HG02885 (cell line): Measurements from ENCODE around the gene LYZL2.
"Not testable (repeated sequence)": the region's sequence is repeated elsewhere in the genome, so short reads cannot be mapped to it uniquely, and the experiment has no call there.

Experiments
- ATAC-seq: cut with Tn5 transposase; IDR thresholded peaks from one replicate; pipeline ENCODE4 v1.9.1; 2021; ENCODE audit warnings: mild to moderate bottlenecking; ENCODE audit not compliant: unreplicated experiment, poor library complexity

Gene LYZL2

GRCh38 chr10:30629653-30630052 lies at the start of gene LYZL2:
Gene LYZL2, minus strand, starts transcription at chr10:30629753. Its CDS starts 2,838 bp downstream, at chr10:30626915.
- no peak for ATAC-seq

GRCh38 chr10:30677616-30678015 lies 48.1 kb upstream of the LYZL2 start:
- peak; percentile 57 for ATAC-seq

- not testable (repeated sequence) for ATAC-seq
Measured at GRCh38 chr10:30677146-30677545, 47.6 kb upstream of the LYZL2 start.

- ATAC-seq: no peak
Measured at GRCh38 chr10:30675791-30676718, 46.5 kb upstream of the LYZL2 start.

- no peak for ATAC-seq
Measured at GRCh38 chr10:30674796-30675195, 45.2 kb upstream of the LYZL2 start.

GRCh38 chr10:30673262-30673661 lies 43.7 kb upstream of the LYZL2 start:
- not testable (repeated sequence) for ATAC-seq

GRCh38 chr10:30672338-30672737 lies 42.8 kb upstream of the LYZL2 start:
- not testable (repeated sequence) for ATAC-seq

- ATAC-seq: no peak
Measured at GRCh38 chr10:30671026-30671616, 41.6 kb upstream of the LYZL2 start.

DNA sequence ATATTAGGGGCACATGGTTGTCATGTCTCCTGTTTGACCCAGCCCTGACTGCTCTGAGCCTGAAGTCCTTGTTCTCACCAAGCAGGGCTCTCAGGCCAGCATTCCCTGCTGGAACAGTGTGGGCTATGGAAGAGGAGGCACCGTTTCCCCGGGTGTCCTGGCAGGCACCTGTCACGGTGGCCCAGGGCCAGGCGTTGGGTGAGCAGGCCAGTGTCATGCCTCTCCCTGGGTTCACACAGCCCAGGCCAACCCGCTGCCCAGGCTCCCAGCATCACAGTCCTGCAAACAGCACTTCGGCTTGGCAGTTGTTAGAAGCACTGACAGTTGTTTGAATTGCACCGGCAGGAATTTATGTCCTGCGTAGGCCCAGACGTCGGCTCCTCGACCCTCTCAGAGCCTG lies 38.4 kb upstream of the LYZL2 start:
- not testable (repeated sequence) for ATAC-seq

- peak; percentile 97 for ATAC-seq
Measured at GRCh38 chr10:30663403-30663802, 33.9 kb upstream of the LYZL2 start.

GRCh38 chr10:30662814-30663213 lies 33.3 kb upstream of the LYZL2 start:
- peak; percentile 22 for ATAC-seq

DNA sequence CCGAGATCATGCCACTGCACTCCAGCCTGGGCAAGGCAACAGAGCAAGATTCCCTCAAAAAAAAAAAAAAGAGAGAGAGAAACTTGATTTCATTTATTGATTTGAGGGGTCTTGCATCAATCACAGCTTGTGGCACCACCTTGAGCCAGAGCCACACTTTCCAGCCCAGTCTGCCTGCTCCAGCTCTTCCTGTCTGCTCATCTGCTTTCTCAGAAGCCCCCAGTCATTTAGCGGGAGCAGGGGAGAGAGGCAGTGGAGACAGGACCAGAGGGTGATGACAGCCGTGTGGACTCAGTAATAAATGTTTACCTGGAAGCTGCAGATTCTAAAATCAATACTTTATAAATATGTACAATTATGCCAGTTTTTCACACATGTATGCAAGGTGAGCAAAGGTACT lies 30.8 kb upstream of the LYZL2 start:
- ATAC-seq: not testable (repeated sequence)

DNA sequence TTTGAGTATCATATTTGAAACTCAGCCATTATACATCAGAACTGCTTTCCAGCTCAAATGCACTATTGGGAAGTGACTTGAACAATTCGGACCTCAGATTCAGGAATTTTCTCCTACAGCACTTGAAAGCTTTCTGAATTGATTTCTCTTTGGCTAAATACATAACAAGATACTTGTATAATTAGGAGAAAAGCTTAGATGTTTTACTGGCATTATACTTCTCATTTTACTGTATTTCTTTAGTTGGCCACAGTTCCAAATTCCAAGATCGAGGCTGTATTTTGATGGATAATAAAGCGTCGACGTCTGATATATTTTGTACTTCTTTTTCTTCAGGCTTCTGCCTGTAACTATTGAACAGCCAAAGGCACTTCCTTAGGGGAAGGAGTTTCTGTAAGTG lies 26.7 kb upstream of the LYZL2 start:
- ATAC-seq: no peak

GRCh38 chr10:30655001-30655400 lies 25.4 kb upstream of the LYZL2 start:
- not testable (repeated sequence) for ATAC-seq

GRCh38 chr10:30651470-30652397 lies 22.2 kb upstream of the LYZL2 start:
- not testable (repeated sequence) for ATAC-seq

DNA sequence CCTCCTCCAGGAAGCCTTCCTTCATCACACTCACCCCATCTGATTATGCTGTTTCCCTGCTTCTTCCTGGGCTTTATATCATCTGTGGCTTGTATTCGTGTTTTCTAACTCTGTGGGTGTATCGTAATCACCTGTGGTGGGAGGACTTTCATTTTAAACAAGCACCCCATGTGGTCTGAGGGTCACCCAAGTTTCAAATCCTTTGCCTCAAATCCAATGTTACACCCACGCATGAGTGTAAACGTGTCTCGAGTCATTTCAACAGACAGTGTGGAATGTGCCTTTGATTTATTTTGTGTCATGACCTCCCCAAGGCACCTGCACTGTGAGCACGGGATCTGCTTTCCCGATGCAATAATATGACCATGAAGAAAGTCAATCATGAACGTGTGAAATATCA lies 17.5 kb upstream of the LYZL2 start:
- ATAC-seq: no peak

- ATAC-seq: no peak
Measured at GRCh38 chr10:30645340-30645827, 15.8 kb upstream of the LYZL2 start.

DNA sequence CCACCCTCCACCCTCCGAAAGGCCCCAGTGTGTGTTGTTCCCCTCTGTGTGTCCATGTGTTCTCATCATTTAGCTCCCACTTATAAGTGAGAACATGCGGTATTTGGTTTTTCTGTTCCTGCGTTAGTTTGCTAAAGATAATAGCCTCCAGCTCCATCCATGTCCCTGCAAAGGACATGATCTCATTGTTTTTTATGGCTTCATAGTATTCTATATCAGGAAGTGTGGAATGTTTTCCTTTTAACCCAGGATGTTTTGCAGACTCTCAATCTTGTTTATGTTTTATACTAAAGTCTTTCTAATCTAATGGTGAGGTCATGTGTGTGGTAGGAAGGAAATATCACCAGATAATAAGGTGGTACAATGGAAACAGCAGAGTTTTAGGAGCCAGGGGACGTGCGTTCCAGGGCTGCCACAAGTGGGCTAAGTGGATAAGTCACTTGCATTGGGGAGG lies 14.9 kb upstream of the LYZL2 start:
- not testable (repeated sequence) for ATAC-seq

GRCh38 chr10:30643557-30644199 lies 14.1 kb upstream of the LYZL2 start:
- not testable (repeated sequence) for ATAC-seq

DNA sequence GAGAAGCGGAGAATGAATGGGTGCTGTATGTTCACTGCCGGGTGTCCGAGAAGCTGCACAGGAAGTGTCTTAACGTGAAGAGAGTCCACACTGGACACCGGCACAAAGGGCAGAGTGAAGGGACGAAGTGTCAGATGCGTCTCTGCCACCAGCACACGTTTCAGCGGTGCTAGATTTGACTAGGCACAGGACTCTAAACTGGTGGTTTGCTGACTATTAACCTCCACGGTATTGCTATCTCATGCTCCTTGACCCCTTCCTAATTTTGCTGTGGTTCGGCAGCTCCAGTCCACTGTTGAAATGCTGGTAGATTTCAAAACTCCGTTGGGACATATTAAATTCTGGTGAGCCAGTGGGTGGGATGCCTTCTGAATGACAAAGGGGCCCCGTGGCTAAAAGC lies 13.3 kb upstream of the LYZL2 start:
- ATAC-seq: not testable (repeated sequence)
